ENCODE measurements around the gene PLEKHA5. TPM values are rescaled to one million over a fixed set of nuclear protein-coding genes. Genes with fewer than 3 reads are reported as not detected.

The PLEKHA5 gene
- polyA plus RNA-seq, 1 of the 3 experiments (the other 2 are of a cell fraction) = 7.1 TPM

- 0 out of 2 replicates have a peak overlapping the region, but pooled peaks have one; percentile 35 for H3K4me2 ChIP-seq
- H3K27ac ChIP-seq (ENCODE audit: low read depth in 2 of 2, low read length in 1 of 2) = peak overlapping the region; percentile 50 to 69; a peak in 3 of 4 replicates
- H3K9me2 ChIP-seq = no peaks in the 10 kb centered on the region
- H3F3A ChIP-seq (replicated peaks; ENCODE audit: insufficient read depth) = peaks cover 17% of the 10 kb centered on the region
- H4K20me1 ChIP-seq (ENCODE audit: insufficient read depth) = no peaks in the 10 kb centered on the region
- WGBS (ENCODE audit: low lambda C conversion rate) = 80% methylated on average over 5 of the region's 5 CpGs
- TF ChIP-seq JUND (IDR thresholded peaks at IDR 0.05) = no peak
- no peak for TF ChIP-seq SIN3A (IDR thresholded peaks at IDR 0.05; ENCODE audit: borderline replicate concordance, low read depth, low read length)
- TF ChIP-seq FOXM1 (IDR thresholded peaks at IDR 0.05; ENCODE audit: low read depth) = no peak
- no peak for TF ChIP-seq ELF1 (IDR thresholded peaks at IDR 0.05)
- no peak for TF ChIP-seq RXRA (IDR thresholded peaks at IDR 0.05; ENCODE audit: borderline replicate concordance, low read depth)
- no peak for TF ChIP-seq POLR2AphosphoS5 (IDR thresholded peaks at IDR 0.05; ENCODE audit: low read depth, low read length)
- no peak for TF ChIP-seq TAF1 (IDR thresholded peaks at IDR 0.05; ENCODE audit: borderline replicate concordance, low read depth, low read length)
- TF ChIP-seq FOSL2 (IDR thresholded peaks at IDR 0.05; ENCODE audit: borderline replicate concordance, low read depth) = no peak
- no peak for TF ChIP-seq CTCF (IDR thresholded peaks at IDR 0.05)
- TF ChIP-seq SMC3 (IDR thresholded peaks at IDR 0.05; ENCODE audit: low read depth, low read length) = no peak
- TF ChIP-seq RFX5 (IDR thresholded peaks at IDR 0.05; ENCODE audit: low read length) = no peak
- H3K4me3 ChIP-seq (ENCODE audit: low read depth in 2 of 2, low read length in 1 of 2) = no peak overlapping the region
- H3K79me2 ChIP-seq (ENCODE audit: insufficient read depth) = peaks cover 12% of the 10 kb centered on the region
- peaks cover 11 to 36% of the 10 kb centered on the region in 2 experiments; a peak in 3 of 4 replicates for H3K4me1 ChIP-seq (ENCODE audit: control insufficient read depth in 1 of 2, insufficient read depth in 2 of 2, low read depth in 1 of 2, low read length in 1 of 2)
- no peak overlapping the region for H2AFZ ChIP-seq (ENCODE audit: low read depth)
- H3K36me3 ChIP-seq (replicated peaks in 1 of 2; ENCODE audit: control insufficient read depth in 1 of 2, insufficient read depth in 2 of 2, low read length in 1 of 2) = no peaks in the 10 kb centered on the region
- CTCF ChIA-PET = no interaction called here
- no peaks in the 10 kb centered on the region for H3K9me3 ChIP-seq
- POLR2A ChIA-PET = no interaction called here
- DNase-seq = no peak
- H3K9ac ChIP-seq = no peak overlapping the region
- no peaks in the 10 kb centered on the region for H3K27me3 ChIP-seq (ENCODE audit: insufficient read depth)
These were observed 109.6 kb downstream of the PLEKHA5 start for GRCh38 chr12:19239102-19239501.

GRCh38 chr12:19239616-19240234 is 110.2 kb downstream of the PLEKHA5 start:
- H3K4me1 ChIP-seq (ENCODE audit: control insufficient read depth in 1 of 2, insufficient read depth in 2 of 2, low read depth in 1 of 2, low read length in 1 of 2) = peaks cover 10 to 30% of the 10 kb centered on the region in 2 experiments; a peak in 3 of 4 replicates
- TF ChIP-seq FOSL2 (IDR thresholded peaks at IDR 0.05; ENCODE audit: borderline replicate concordance, low read depth) (peak; percentile 17; the same call in 1 of the 2 replicates), TAF1 (IDR thresholded peaks at IDR 0.05; ENCODE audit: borderline replicate concordance, low read depth, low read length) (no peak), USF2 (IDR thresholded peaks at IDR 0.05; ENCODE audit: borderline replicate concordance, low read depth, low read length) (no peak), GABPA (IDR thresholded peaks at IDR 0.05; ENCODE audit: low read depth) (0 out of 2 replicates have a peak, but pooled peaks have one; percentile 23), ELF1 (IDR thresholded peaks at IDR 0.05) (peak; percentile 62; the same call in 1 of the 2 replicates), REST (IDR thresholded peaks at IDR 0.05; ENCODE audit: low read depth, low read length) (peak; percentile 75), NFIC (IDR thresholded peaks at IDR 0.05; ENCODE audit: borderline replicate concordance) (peak; percentile 46; the same call in 1 of the 2 replicates)
- H2AFZ ChIP-seq (ENCODE audit: low read depth) = peak overlapping the region; percentile 47; the same call in 1 of the 2 replicates
- H3F3A ChIP-seq (replicated peaks; ENCODE audit: insufficient read depth) = peaks cover 17% of the 10 kb centered on the region
- peaks cover 12% of the 10 kb centered on the region for H3K79me2 ChIP-seq (ENCODE audit: insufficient read depth)
- no peaks in the 10 kb centered on the region for H3K27me3 ChIP-seq (ENCODE audit: insufficient read depth)
- H3K9me2 ChIP-seq = no peaks in the 10 kb centered on the region
- H3K4me2 ChIP-seq = peak overlapping the region; percentile 35; the same call in 1 of the 2 replicates
- no peaks in the 10 kb centered on the region for H3K36me3 ChIP-seq (replicated peaks in 1 of 2; ENCODE audit: control insufficient read depth in 1 of 2, insufficient read depth in 2 of 2, low read length in 1 of 2)
- peak overlapping the region; percentile 61 to 69; a peak in 3 of 4 replicates for H3K27ac ChIP-seq (ENCODE audit: low read depth in 2 of 2, low read length in 1 of 2)
- peak overlapping the region in 1 of 2 experiments; percentile 6; a peak in 1 of 4 replicates for H3K4me3 ChIP-seq (ENCODE audit: low read depth in 2 of 2, low read length in 1 of 2)
- no peaks in the 10 kb centered on the region for H4K20me1 ChIP-seq (ENCODE audit: insufficient read depth)
- peak overlapping the region; percentile 25; the same call in 1 of the 2 replicates for H3K9ac ChIP-seq
- 37% methylated on average over 6 of the region's 6 CpGs for WGBS (ENCODE audit: low lambda C conversion rate)
- ChIA-PET CTCF (interaction anchor here (0.9 kb wide), 1 partner anchor 16 kb away, joined by 6 read pairs; no protein-coding TSS in a partner anchor), POLR2A (no interaction called here)
- DNase-seq = no peak
- no peaks in the 10 kb centered on the region for H3K9me3 ChIP-seq
